ENCODE data around the gene SPR.

SPR gene

DNA sequence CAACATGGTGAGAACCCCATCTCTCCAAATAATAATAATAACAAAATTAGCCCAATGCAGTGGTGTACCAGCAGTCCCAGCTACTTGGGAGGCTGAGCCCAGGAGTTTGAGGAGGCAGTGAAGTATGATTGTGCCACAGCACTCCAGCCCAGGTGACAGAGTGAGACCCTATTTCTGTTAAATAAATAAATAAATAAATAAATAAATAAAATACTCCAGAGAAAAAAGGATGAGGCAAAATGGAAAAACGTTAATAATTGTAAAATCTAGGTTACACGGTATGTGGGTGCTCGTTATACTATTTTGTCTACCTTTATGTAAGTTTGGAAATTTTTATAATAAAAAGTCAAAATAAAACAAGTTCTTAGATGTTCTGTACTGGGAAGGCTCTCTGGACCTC, 21.5 kb downstream of the SPR start:
- no peaks in the 10 kb centered on the region for H3K9me3 ChIP-seq (ENCODE audit: insufficient read depth, low read length)
- no peak overlapping the region for H3K4me3 ChIP-seq (ENCODE audit: insufficient read length, low read depth)
- DNase-seq (ENCODE audit: low read depth, low spot score): no peak
- no peaks in the 10 kb centered on the region for H3K36me3 ChIP-seq (ENCODE audit: insufficient read depth, insufficient read length, low read length)
- H3K9ac ChIP-seq (ENCODE audit: insufficient read length, low read depth): no peak overlapping the region
- TF ChIP-seq ZNF274 (IDR thresholded peaks at IDR 0.05; ENCODE audit: low read depth, low read length): no peak
- TF ChIP-seq YY1 (IDR thresholded peaks at IDR 0.05; ENCODE audit: insufficient read depth, insufficient read length): no peak
- no peak for TF ChIP-seq SUZ12 (IDR thresholded peaks at IDR 0.05; ENCODE audit: extremely low read depth, insufficient read depth, insufficient read length)
- peaks cover 66% of the 10 kb centered on the region for H3K27me3 ChIP-seq (ENCODE audit: insufficient read depth, insufficient read length)
- no peaks in the 10 kb centered on the region for H3K4me1 ChIP-seq (ENCODE audit: insufficient read depth, insufficient read length)

DNA sequence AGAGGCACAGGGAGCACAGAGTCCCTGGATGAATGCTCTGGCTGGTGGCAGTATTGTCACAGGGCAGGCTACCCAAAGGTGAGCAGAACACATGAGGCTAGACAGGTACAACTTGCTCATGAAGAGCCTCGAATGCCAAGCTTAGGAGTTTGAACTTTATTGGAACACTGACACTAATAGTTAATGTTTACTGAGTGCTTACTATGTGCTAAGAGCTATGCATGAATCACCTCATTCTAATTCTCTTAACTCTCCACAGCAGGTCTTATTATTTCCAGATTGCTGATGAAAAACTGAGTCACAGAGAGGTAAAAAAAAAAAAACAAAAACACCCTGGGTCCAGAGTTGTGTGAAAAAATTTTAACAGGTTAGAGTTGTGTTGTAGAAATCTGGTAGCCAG, 24.0 kb downstream of the SPR start:
- no peaks in the 10 kb centered on the region for H3K9me3 ChIP-seq (ENCODE audit: insufficient read depth, low read length)
- H3K4me1 ChIP-seq (ENCODE audit: insufficient read depth, insufficient read length): no peaks in the 10 kb centered on the region
- TF ChIP-seq SUZ12 (IDR thresholded peaks at IDR 0.05; ENCODE audit: extremely low read depth, insufficient read depth, insufficient read length) (no peak), ZNF274 (IDR thresholded peaks at IDR 0.05; ENCODE audit: low read depth, low read length) (no peak), YY1 (IDR thresholded peaks at IDR 0.05; ENCODE audit: insufficient read depth, insufficient read length) (no peak)
- no peaks in the 10 kb centered on the region for H3K36me3 ChIP-seq (ENCODE audit: insufficient read depth, insufficient read length, low read length)
- no peak overlapping the region for H3K9ac ChIP-seq (ENCODE audit: insufficient read length, low read depth)
- no peak for DNase-seq (ENCODE audit: low read depth, low spot score)
- peaks cover 78% of the 10 kb centered on the region for H3K27me3 ChIP-seq (ENCODE audit: insufficient read depth, insufficient read length)
- H3K4me3 ChIP-seq (ENCODE audit: insufficient read length, low read depth): no peak overlapping the region

DNA sequence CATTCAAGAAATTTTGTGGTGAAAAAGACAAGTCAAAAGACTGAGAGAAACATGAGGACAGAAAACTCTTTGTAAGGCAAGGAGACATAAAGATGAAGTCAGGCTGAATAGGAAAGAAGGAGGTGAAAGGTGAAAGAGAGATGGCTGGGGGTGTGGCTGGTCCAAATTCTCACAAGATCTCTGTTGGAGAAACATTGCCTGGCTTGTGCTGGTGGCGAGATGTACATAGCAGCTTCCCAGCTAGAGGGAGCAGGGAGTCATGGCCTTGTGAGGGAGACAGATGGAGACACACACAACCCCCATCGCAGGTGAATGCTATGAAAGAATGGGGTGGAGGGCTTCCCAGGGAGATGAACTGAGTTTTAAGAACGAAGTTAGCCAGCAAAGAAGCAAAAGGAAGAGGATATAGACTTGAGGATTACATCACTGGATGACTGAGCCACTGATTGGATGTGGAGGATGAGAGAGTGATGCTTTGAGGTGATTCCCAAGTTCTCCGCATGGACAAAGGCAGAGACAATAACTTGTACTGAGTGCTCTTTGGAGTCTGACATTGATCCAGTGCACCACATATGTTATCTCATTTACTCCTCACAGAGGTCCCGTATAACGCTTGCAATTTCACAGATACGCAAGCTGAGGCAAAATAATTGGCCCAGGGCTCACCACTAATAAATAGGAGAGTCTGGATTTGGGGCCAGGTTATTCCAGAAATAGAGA, 26.4 kb downstream of the SPR start:
- Histone ChIP-seq H3K9me3 (ENCODE audit: insufficient read depth, low read length) (no peaks in the 10 kb centered on the region), H3K27me3 (ENCODE audit: insufficient read depth, insufficient read length) (peaks cover 93% of the 10 kb centered on the region), H3K4me1 (ENCODE audit: insufficient read depth, insufficient read length) (peaks cover 2% of the 10 kb centered on the region), H3K36me3 (ENCODE audit: insufficient read depth, insufficient read length, low read length) (no peaks in the 10 kb centered on the region), H3K9ac (ENCODE audit: insufficient read length, low read depth) (no peak overlapping the region), H3K4me3 (ENCODE audit: insufficient read length, low read depth) (no peak overlapping the region)
- TF ChIP-seq ZNF274 (IDR thresholded peaks at IDR 0.05; ENCODE audit: low read depth, low read length): no peak
- TF ChIP-seq YY1 (IDR thresholded peaks at IDR 0.05; ENCODE audit: insufficient read depth, insufficient read length): no peak
- no peak for DNase-seq (ENCODE audit: low read depth, low spot score)

DNA sequence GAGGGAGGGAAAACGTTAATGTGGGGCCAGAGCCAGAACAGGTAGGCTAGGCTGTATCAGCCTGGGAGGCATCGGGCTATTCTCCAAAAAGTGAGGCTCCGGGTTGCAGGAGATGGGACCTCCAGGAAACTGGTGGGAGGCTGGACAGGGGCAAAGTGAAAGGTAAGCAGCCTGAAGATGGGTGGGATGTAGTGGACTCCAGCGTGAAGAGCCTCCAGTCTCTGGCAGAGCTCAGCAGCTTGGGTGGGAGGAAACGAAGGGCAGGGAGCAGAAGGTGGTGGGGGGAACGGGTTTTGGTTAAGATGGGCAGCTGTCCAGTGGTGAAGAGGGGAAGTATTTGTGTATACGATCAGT, 27.0 kb downstream of the SPR start:
- no peak for TF ChIP-seq YY1 (IDR thresholded peaks at IDR 0.05; ENCODE audit: insufficient read depth, insufficient read length)
- no peak for TF ChIP-seq SUZ12 (IDR thresholded peaks at IDR 0.05; ENCODE audit: extremely low read depth, insufficient read depth, insufficient read length)
- no peak for TF ChIP-seq ZNF274 (IDR thresholded peaks at IDR 0.05; ENCODE audit: low read depth, low read length)
- Histone ChIP-seq H3K4me3 (ENCODE audit: insufficient read length, low read depth) (no peak overlapping the region), H3K4me1 (ENCODE audit: insufficient read depth, insufficient read length) (peaks cover 2% of the 10 kb centered on the region), H3K36me3 (ENCODE audit: insufficient read depth, insufficient read length, low read length) (no peaks in the 10 kb centered on the region), H3K9ac (ENCODE audit: insufficient read length, low read depth) (no peak overlapping the region), H3K9me3 (ENCODE audit: insufficient read depth, low read length) (no peaks in the 10 kb centered on the region), H3K27me3 (ENCODE audit: insufficient read depth, insufficient read length) (peaks cover 96% of the 10 kb centered on the region)
- no peak for DNase-seq (ENCODE audit: low read depth, low spot score)

DNA sequence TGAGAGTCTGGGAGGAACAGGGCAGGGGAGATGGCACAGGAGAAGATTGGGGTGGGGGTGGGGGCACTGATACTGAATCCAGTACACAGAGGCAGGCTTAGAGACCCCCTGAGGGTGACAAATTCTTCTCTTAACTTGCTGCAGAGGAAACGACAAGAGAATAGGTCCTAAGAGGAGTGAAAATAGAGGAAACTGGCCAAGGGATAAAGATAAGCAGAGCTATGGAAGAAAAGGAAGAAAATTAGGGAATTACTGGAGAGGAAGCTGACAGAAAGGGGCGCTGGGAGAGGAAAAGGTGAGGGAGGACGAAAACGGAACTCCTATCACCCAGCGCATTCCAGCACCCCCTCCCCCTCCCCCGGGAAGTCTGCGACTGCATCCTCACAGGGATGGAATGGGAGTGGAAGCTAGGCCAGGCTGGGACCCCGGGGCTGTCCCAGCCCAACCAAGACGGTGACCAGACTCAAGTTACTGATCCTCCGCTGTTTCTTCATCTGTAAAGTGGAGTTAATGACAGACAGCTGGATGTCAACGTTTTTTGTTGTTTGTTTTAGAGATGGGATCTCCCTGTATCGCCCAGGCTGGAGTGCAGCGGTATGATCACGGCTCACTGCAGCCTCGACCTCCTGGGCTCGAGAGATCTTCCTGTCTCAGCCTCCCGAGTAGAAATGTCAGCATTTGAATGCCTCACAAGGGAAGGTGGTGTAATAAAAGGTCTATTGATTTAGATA, 27.5 kb downstream of the SPR start:
- Histone ChIP-seq H3K36me3 (ENCODE audit: insufficient read depth, insufficient read length, low read length) (no peaks in the 10 kb centered on the region), H3K4me3 (ENCODE audit: insufficient read length, low read depth) (no peak overlapping the region), H3K9ac (ENCODE audit: insufficient read length, low read depth) (no peak overlapping the region), H3K27me3 (ENCODE audit: insufficient read depth, insufficient read length) (peaks cover 96% of the 10 kb centered on the region), H3K9me3 (ENCODE audit: insufficient read depth, low read length) (no peaks in the 10 kb centered on the region), H3K4me1 (ENCODE audit: insufficient read depth, insufficient read length) (peaks cover 4% of the 10 kb centered on the region)
- no peak for DNase-seq (ENCODE audit: low read depth, low spot score)
- TF ChIP-seq SUZ12 (IDR thresholded peaks at IDR 0.05; ENCODE audit: extremely low read depth, insufficient read depth, insufficient read length): no peak
- TF ChIP-seq YY1 (IDR thresholded peaks at IDR 0.05; ENCODE audit: insufficient read depth, insufficient read length): no peak
- no peak for TF ChIP-seq ZNF274 (IDR thresholded peaks at IDR 0.05; ENCODE audit: low read depth, low read length)

DNA sequence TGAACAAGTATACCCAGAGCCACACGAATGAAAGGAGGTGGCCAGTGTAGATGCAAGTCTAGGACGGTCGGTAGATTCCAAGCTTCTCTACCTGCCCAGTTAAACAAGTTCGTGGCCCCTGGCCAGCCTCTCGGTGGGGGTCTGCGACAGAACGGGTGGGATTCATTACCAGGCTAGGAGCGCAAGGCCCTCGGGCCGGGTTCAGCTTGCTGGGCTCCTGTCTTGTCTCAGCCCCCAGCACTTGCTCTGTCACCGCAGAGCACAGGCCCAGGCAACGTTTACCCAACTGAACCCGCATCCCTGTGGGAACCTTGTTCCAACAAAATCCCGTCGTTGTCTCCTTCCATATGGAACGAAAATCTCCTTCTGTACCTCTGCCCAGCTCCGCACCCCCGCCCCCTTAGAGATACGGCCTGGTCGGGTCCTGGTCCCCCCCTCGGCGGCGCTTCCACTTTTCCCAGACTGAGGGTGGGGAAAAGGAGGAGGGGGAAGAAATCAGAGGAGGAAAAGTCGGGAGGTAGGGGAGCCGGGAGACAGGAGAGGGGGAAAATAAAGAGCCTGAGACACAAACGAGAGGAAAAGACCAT, 28.2 kb downstream of the SPR start:
- Histone ChIP-seq H3K27me3 (ENCODE audit: insufficient read depth, insufficient read length) (peaks cover 96% of the 10 kb centered on the region), H3K36me3 (ENCODE audit: insufficient read depth, insufficient read length, low read length) (no peaks in the 10 kb centered on the region), H3K9me3 (ENCODE audit: insufficient read depth, low read length) (no peaks in the 10 kb centered on the region), H3K9ac (ENCODE audit: insufficient read length, low read depth) (no peak overlapping the region), H3K4me3 (ENCODE audit: insufficient read length, low read depth) (peak overlapping the region; percentile 8), H3K4me1 (ENCODE audit: insufficient read depth, insufficient read length) (peaks cover 4% of the 10 kb centered on the region)
- peak; percentile 90 for TF ChIP-seq SUZ12 (IDR thresholded peaks at IDR 0.05; ENCODE audit: extremely low read depth, insufficient read depth, insufficient read length)
- TF ChIP-seq ZNF274 (IDR thresholded peaks at IDR 0.05; ENCODE audit: low read depth, low read length): no peak
- DNase-seq (ENCODE audit: low read depth, low spot score): no peak

Measured in NT2/D1 (cell line).